ENCODE measurements around the gene GALT. TPM values are rescaled to one million over a fixed set of nuclear protein-coding genes. Genes with fewer than 3 reads are reported as not detected.
A peak's percentile ranks its signal among the peaks of the same experiment; 100 is the strongest.

The GALT gene
- total RNA-seq, 1 experiment from 2014 or later = 7.6 TPM

- H3K27ac ChIP-seq (ENCODE audit: low read length) = no peak overlapping the region
- no TSS peak for BruUV-seq (replicated peaks)
- peak overlapping the region; percentile 18; the same call in 1 of the 2 replicates for H3K9ac ChIP-seq (ENCODE audit: low read length)
- intact Hi-C loops (cut with micrococcal nuclease) = no loop called here
- H3K36me3 ChIP-seq (ENCODE audit: low read depth, low read length) = no peaks in the 10 kb centered on the region
- H3K4me1 ChIP-seq (ENCODE audit: insufficient read depth, low read length) = peaks cover 16% of the 10 kb centered on the region; the same call in 1 of the 2 replicates
- no peaks in the 10 kb centered on the region for H3K27me3 ChIP-seq (ENCODE audit: low read length)
- H3K9me2 ChIP-seq (replicated peaks; ENCODE audit: low read length) = no peaks in the 10 kb centered on the region
- H3K4me3 ChIP-seq (ENCODE audit: low read length) = peak overlapping the region; percentile 61
- no peaks in the 10 kb centered on the region for H3F3A ChIP-seq (ENCODE audit: low read length, unreplicated experiment)
- peak overlapping the region; percentile 89 for H3K4me2 ChIP-seq (ENCODE audit: low read length)
- no peaks in the 10 kb centered on the region for H3K9me3 ChIP-seq (ENCODE audit: low read length)
- H4K20me1 ChIP-seq (ENCODE audit: low read length) = no peaks in the 10 kb centered on the region
- DNase-seq = no peak
- peaks cover 1% of the 10 kb centered on the region; the same call in 1 of the 2 replicates for H3K79me2 ChIP-seq (ENCODE audit: low read length)
- ATAC-seq = no peak
- no peak for TF ChIP-seq EZH2phosphoT487 (IDR thresholded peaks at IDR 0.05; ENCODE audit: borderline replicate concordance, low read length)
- TF ChIP-seq CTCF (conservative IDR thresholded peaks at IDR 0.05; ENCODE audit: low read depth, low read length) = no peak
- no peak for TF ChIP-seq EZH2 (IDR thresholded peaks at IDR 0.05; ENCODE audit: low read length, unreplicated experiment)
- ChIA-PET CTCF (no interaction called here), POLR2A (ENCODE audit: unreplicated experiment) (no interaction called here)
- peak overlapping the region; percentile 78 for H2AFZ ChIP-seq (ENCODE audit: low read length)
Observed at GRCh38 chr9:34652602-34653000, 6.1 kb downstream of the GALT start.

- no peak for ATAC-seq
Observed at GRCh38 chr9:34653151-34654072, 6.9 kb downstream of the GALT start.

More at GRCh38 chr9:34653151-34654072, 6.9 kb downstream of the GALT start:
- no peaks in the 10 kb centered on the region for H3K27me3 ChIP-seq (ENCODE audit: low read length)
- DNase-seq = no peak
- no peak overlapping the region for H3K27ac ChIP-seq (ENCODE audit: low read length)
- intact Hi-C loops (cut with micrococcal nuclease) = no loop called here
- POLR2A ChIA-PET (ENCODE audit: unreplicated experiment) = no interaction called here
- H3K79me2 ChIP-seq (ENCODE audit: low read length) = no peaks in the 10 kb centered on the region
- TF ChIP-seq EZH2phosphoT487 (IDR thresholded peaks at IDR 0.05; ENCODE audit: borderline replicate concordance, low read length) (no peak), EZH2 (IDR thresholded peaks at IDR 0.05; ENCODE audit: low read length, unreplicated experiment) (no peak), CTCF (conservative IDR thresholded peaks at IDR 0.05; ENCODE audit: low read depth, low read length) (no peak)
- no TSS peak for BruUV-seq (replicated peaks)
- H3F3A ChIP-seq (ENCODE audit: low read length, unreplicated experiment) = no peaks in the 10 kb centered on the region
- no peak overlapping the region for H2AFZ ChIP-seq (ENCODE audit: low read length)
- peaks cover 15% of the 10 kb centered on the region; the same call in 1 of the 2 replicates for H3K4me1 ChIP-seq (ENCODE audit: insufficient read depth, low read length)
- no peak overlapping the region for H3K9ac ChIP-seq (ENCODE audit: low read length)
- H3K9me2 ChIP-seq (replicated peaks; ENCODE audit: low read length) = no peaks in the 10 kb centered on the region
- H3K36me3 ChIP-seq (ENCODE audit: low read depth, low read length) = no peaks in the 10 kb centered on the region
- CTCF ChIA-PET = no interaction called here
- peak overlapping the region; percentile 89; the same call in 1 of the 2 replicates for H3K4me2 ChIP-seq (ENCODE audit: low read length)
- H3K9me3 ChIP-seq (ENCODE audit: low read length) = no peaks in the 10 kb centered on the region
- no peaks in the 10 kb centered on the region for H4K20me1 ChIP-seq (ENCODE audit: low read length)
- no peak overlapping the region for H3K4me3 ChIP-seq (ENCODE audit: low read length)

Data from PC-3 (cell line).